Measurements from ENCODE around the gene WDR45. TPM values are rescaled to one million over a fixed set of nuclear protein-coding genes. Genes with fewer than 3 reads are reported as not detected.

Gene WDR45
- total RNA-seq, 2 experiments from 2014 or later, result 34.8 to 50.5 TPM

- H3K4me3 Mint-ChIP-seq, result peak overlapping the region; percentile 87
- H3K36me3 Mint-ChIP-seq, result no peaks in the 10 kb centered on the region
- H3K27ac Mint-ChIP-seq, result peak overlapping the region; percentile 90
- H3K9me3 Mint-ChIP-seq (ENCODE audit: low read depth), result no peaks in the 10 kb centered on the region
- ATAC-seq, result no peak
- no peaks in the 10 kb centered on the region for H3K27me3 Mint-ChIP-seq
- DNase-seq, result no peak
- peaks cover 9% of the 10 kb centered on the region for H3K4me1 Mint-ChIP-seq
- CTCF ChIA-PET, result interaction anchor here (1.2 kb wide), 1 partner anchor 22 kb away, joined by 3 read pairs; the partner anchor contains the start of gene WDR45
These were observed 22.5 kb upstream of the WDR45 start for GRCh38 chrX:49102190-49102589.

GRCh38 chrX:49101629-49101984 is 21.9 kb upstream of the WDR45 start:
- H3K9me3 Mint-ChIP-seq (ENCODE audit: low read depth), result no peaks in the 10 kb centered on the region
- ATAC-seq (peak; percentile 0), DNase-seq (no peak)
- peaks cover 9% of the 10 kb centered on the region for H3K4me1 Mint-ChIP-seq
- peak overlapping the region; percentile 87 for H3K4me3 Mint-ChIP-seq
- CTCF ChIA-PET, result interaction anchor here (1.2 kb wide), 1 partner anchor 22 kb away, joined by 3 read pairs; the partner anchor contains the start of gene WDR45
- no peaks in the 10 kb centered on the region for H3K36me3 Mint-ChIP-seq
- peak overlapping the region; percentile 90 for H3K27ac Mint-ChIP-seq
- H3K27me3 Mint-ChIP-seq, result no peaks in the 10 kb centered on the region

- no peaks in the 10 kb centered on the region for H3K9me3 Mint-ChIP-seq (ENCODE audit: low read depth)
- peaks cover 9% of the 10 kb centered on the region for H3K4me1 Mint-ChIP-seq
- no peaks in the 10 kb centered on the region for H3K36me3 Mint-ChIP-seq
- no peaks in the 10 kb centered on the region for H3K27me3 Mint-ChIP-seq
- CTCF ChIA-PET, result interaction anchor here (0.7 kb wide), 1 partner anchor 10 kb away, joined by 3 read pairs; no protein-coding TSS in a partner anchor
- ATAC-seq, result peak; percentile 95
- peak; percentile 93 for DNase-seq
- peak overlapping the region; percentile 90 for H3K27ac Mint-ChIP-seq
- H3K4me3 Mint-ChIP-seq, result peak overlapping the region; percentile 87
These were observed 21.3 kb upstream of the WDR45 start for GRCh38 chrX:49100704-49101628.

GRCh38 chrX:49096419-49096818 is 16.7 kb upstream of the WDR45 start:
- no peak for DNase-seq
- Mint-ChIP-seq H3K4me1 (peaks cover 4% of the 10 kb centered on the region), H3K27ac (no peak overlapping the region), H3K27me3 (no peaks in the 10 kb centered on the region), H3K36me3 (no peaks in the 10 kb centered on the region), H3K4me3 (no peak overlapping the region), H3K9me3 (ENCODE audit: low read depth) (no peaks in the 10 kb centered on the region)
- no peak for ATAC-seq
- CTCF ChIA-PET, result interaction anchor here (1.6 kb wide), 1 partner anchor 59 kb away, joined by 4 read pairs; no protein-coding TSS in a partner anchor

GRCh38 chrX:49089553-49089952 is 9.9 kb upstream of the WDR45 start:
- CTCF ChIA-PET, result no interaction called here
- no peaks in the 10 kb centered on the region for H3K36me3 Mint-ChIP-seq
- no peak for ATAC-seq
- no peak overlapping the region for H3K4me3 Mint-ChIP-seq
- H3K27ac Mint-ChIP-seq, result no peak overlapping the region
- H3K4me1 Mint-ChIP-seq, result no peaks in the 10 kb centered on the region
- H3K27me3 Mint-ChIP-seq, result no peaks in the 10 kb centered on the region
- no peaks in the 10 kb centered on the region for H3K9me3 Mint-ChIP-seq (ENCODE audit: low read depth)
- DNase-seq, result no peak

GRCh38 chrX:49082271-49082871 is 2.7 kb upstream of the WDR45 start:
- ATAC-seq (no peak), DNase-seq (no peak)
- Mint-ChIP-seq H3K27me3 (no peaks in the 10 kb centered on the region), H3K36me3 (peaks cover 3% of the 10 kb centered on the region), H3K4me1 (peaks cover 20% of the 10 kb centered on the region), H3K9me3 (ENCODE audit: low read depth) (no peaks in the 10 kb centered on the region), H3K27ac (no peak overlapping the region), H3K4me3 (peak overlapping the region; percentile 28)
- CTCF ChIA-PET, result no interaction called here

- H3K36me3 Mint-ChIP-seq, result peaks cover 7% of the 10 kb centered on the region
- H3K9me3 Mint-ChIP-seq (ENCODE audit: low read depth), result no peaks in the 10 kb centered on the region
- H3K27me3 Mint-ChIP-seq, result no peaks in the 10 kb centered on the region
- H3K4me3 Mint-ChIP-seq, result no peak overlapping the region
- ATAC-seq, result no peak
- CTCF ChIA-PET, result no interaction called here
- DNase-seq, result no peak
- H3K27ac Mint-ChIP-seq, result no peak overlapping the region
- peaks cover 23% of the 10 kb centered on the region for H3K4me1 Mint-ChIP-seq
These were observed 1.7 kb downstream of the WDR45 start for GRCh38 chrX:49077941-49078340.

- H3K27me3 Mint-ChIP-seq, result no peaks in the 10 kb centered on the region
- ATAC-seq, result no peak
- no peak for DNase-seq
- no peak overlapping the region for H3K4me3 Mint-ChIP-seq
- H3K4me1 Mint-ChIP-seq, result peaks cover 21% of the 10 kb centered on the region
- H3K36me3 Mint-ChIP-seq, result peaks cover 15% of the 10 kb centered on the region
- CTCF ChIA-PET, result no interaction called here
- no peak overlapping the region for H3K27ac Mint-ChIP-seq
- no peaks in the 10 kb centered on the region for H3K9me3 Mint-ChIP-seq (ENCODE audit: low read depth)
These were observed 4.3 kb downstream of the WDR45 start for GRCh38 chrX:49075347-49075746.

GRCh38 chrX:49073601-49074575 is 5.8 kb downstream of the WDR45 start, which contains the start of gene PRAF2:
TSS of gene PRAF2 (minus strand) at chrX:49074002. CDS start at chrX:49073987, 15 bp downstream.
- Mint-ChIP-seq H3K4me3 (peak within 1 kb of the TSS; percentile 82), H3K36me3 (peaks cover 13% of the 10 kb centered on the region), H3K9me3 (ENCODE audit: low read depth) (no peaks in the 10 kb centered on the region), H3K27ac (peak within 1 kb of the TSS; percentile 77), H3K27me3 (no peaks in the 10 kb centered on the region), H3K4me1 (peaks cover 15% of the 10 kb centered on the region)
- DNase-seq (peak; percentile 94), ATAC-seq (peak; percentile 98)
- CTCF ChIA-PET, result interaction anchor here (0.6 kb wide), 1 partner anchor 97 kb away, joined by 3 read pairs; no protein-coding TSS in a partner anchor

GRCh38 chrX:49072712-49073095 is 7.0 kb downstream of the WDR45 start:
- peaks cover 13% of the 10 kb centered on the region for H3K36me3 Mint-ChIP-seq
- H3K4me1 Mint-ChIP-seq, result peaks cover 10% of the 10 kb centered on the region
- H3K27ac Mint-ChIP-seq, result peak overlapping the region; percentile 77
- ATAC-seq (no peak), DNase-seq (no peak)
- peak overlapping the region; percentile 82 for H3K4me3 Mint-ChIP-seq
- CTCF ChIA-PET, result no interaction called here
- H3K27me3 Mint-ChIP-seq, result no peaks in the 10 kb centered on the region
- H3K9me3 Mint-ChIP-seq (ENCODE audit: low read depth), result no peaks in the 10 kb centered on the region

- no peak for DNase-seq
- peaks cover 13% of the 10 kb centered on the region for H3K36me3 Mint-ChIP-seq
- no peaks in the 10 kb centered on the region for H3K9me3 Mint-ChIP-seq (ENCODE audit: low read depth)
- no peaks in the 10 kb centered on the region for H3K27me3 Mint-ChIP-seq
- H3K4me1 Mint-ChIP-seq, result peaks cover 10% of the 10 kb centered on the region
- CTCF ChIA-PET, result no interaction called here
- ATAC-seq, result no peak
- no peak overlapping the region for H3K27ac Mint-ChIP-seq
- no peak overlapping the region for H3K4me3 Mint-ChIP-seq
These were observed 7.6 kb downstream of the WDR45 start for GRCh38 chrX:49071877-49072711.

GRCh38 chrX:49070988-49071387 is 8.7 kb downstream of the WDR45 start:
- Mint-ChIP-seq H3K27me3 (no peaks in the 10 kb centered on the region), H3K36me3 (peaks cover 13% of the 10 kb centered on the region), H3K4me3 (no peak overlapping the region), H3K27ac (no peak overlapping the region), H3K9me3 (ENCODE audit: low read depth) (no peaks in the 10 kb centered on the region), H3K4me1 (peaks cover 10% of the 10 kb centered on the region)
- CTCF ChIA-PET, result no interaction called here
- DNase-seq, result no peak
- no peak for ATAC-seq
